ENCODE measurements around the gene SLC24A3. TPM values are rescaled to one million over a fixed set of nuclear protein-coding genes. Genes with fewer than 3 reads are reported as not detected.

SLC24A3 gene
- total and polyA plus RNA-seq, 2 of the 13 experiments (the other 11 are each of a cell fraction or from before 2014, with no cell fraction given) = not detected

- TF ChIP-seq ZBTB49 (CRISPR knock-in tag; IDR thresholded peaks at IDR 0.05; ENCODE audit: borderline replicate concordance) = peak; percentile 44; the same call in 1 of the 2 replicates
- peak; percentile 60 for TF ChIP-seq TEAD3 (CRISPR knock-in tag; optimal IDR thresholded peaks at IDR 0.05; ENCODE audit: borderline replicate concordance)
- no peak for TF ChIP-seq ZNF607 (CRISPR knock-in tag; IDR thresholded peaks at IDR 0.05; ENCODE audit: borderline replicate concordance)
- no peak for TF ChIP-seq CENPT (CRISPR knock-in tag; IDR thresholded peaks at IDR 0.05; ENCODE audit: low read depth)
- TF ChIP-seq TAF15 (IDR thresholded peaks at IDR 0.05; ENCODE audit: low read depth, low read length, poor library complexity, severe bottlenecking) = no peak
- TF ChIP-seq, protein P1, sequence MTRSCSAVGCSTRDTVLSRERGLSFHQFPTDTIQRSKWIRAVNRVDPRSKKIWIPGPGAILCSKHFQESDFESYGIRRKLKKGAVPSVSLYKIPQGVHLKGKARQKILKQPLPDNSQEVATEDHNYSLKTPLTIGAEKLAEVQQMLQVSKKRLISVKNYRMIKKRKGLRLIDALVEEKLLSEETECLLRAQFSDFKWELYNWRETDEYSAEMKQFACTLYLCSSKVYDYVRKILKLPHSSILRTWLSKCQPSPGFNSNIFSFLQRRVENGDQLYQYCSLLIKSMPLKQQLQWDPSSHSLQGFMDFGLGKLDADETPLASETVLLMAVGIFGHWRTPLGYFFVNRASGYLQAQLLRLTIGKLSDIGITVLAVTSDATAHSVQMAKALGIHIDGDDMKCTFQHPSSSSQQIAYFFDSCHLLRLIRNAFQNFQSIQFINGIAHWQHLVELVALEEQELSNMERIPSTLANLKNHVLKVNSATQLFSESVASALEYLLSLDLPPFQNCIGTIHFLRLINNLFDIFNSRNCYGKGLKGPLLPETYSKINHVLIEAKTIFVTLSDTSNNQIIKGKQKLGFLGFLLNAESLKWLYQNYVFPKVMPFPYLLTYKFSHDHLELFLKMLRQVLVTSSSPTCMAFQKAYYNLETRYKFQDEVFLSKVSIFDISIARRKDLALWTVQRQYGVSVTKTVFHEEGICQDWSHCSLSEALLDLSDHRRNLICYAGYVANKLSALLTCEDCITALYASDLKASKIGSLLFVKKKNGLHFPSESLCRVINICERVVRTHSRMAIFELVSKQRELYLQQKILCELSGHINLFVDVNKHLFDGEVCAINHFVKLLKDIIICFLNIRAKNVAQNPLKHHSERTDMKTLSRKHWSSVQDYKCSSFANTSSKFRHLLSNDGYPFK (CRISPR knock-in tag; IDR thresholded peaks at IDR 0.05; ENCODE audit: borderline replicate concordance) = 0 out of 2 replicates have a peak, but pooled peaks have one; percentile 31
Observed at GRCh38 chr20:19205981-19206396, 6.5 kb upstream of the SLC24A3 start (continued).

DNA sequence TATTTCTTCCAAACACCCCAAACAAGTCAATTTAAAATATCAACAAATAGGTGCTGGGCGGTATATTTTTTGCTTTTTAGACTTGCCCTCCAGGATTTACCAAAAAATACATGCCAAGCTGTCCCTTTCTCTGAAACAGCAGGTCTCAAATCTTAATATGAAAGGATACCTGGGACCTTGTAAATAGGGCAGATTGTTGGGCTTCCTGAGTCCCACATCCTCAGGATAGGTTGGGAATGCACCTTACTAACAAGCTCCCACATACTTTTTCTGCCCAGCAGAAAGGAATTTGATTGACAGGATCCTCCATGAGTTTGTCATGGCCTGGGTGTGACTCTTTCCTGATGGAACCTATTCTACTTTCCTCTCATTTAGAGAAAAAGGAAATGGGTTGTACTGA, 4.9 kb upstream of the SLC24A3 start:
- Histone ChIP-seq H3K4me3 (replicated peaks in 1 of 3; ENCODE audit: insufficient read depth in 1 of 3, low read depth in 2 of 3, low read length in 3 of 3) (no peak overlapping the region), H3K79me2 (ENCODE audit: insufficient read depth, low read length) (no peaks in the 10 kb centered on the region), H2AFZ (ENCODE audit: low read length) (no peak overlapping the region), H3K9ac (ENCODE audit: insufficient read depth, low read depth, low read length) (no peak overlapping the region), H3K9me3 (ENCODE audit: low read length) (no peaks in the 10 kb centered on the region), H3K4me2 (ENCODE audit: low read depth, low read length) (no peak overlapping the region), H3K4me1 (ENCODE audit: insufficient read depth, low read length) (no peaks in the 10 kb centered on the region), H3K27ac (ENCODE audit: extremely low read length, insufficient read depth, low read length) (no peak overlapping the region), H3K36me3 (replicated peaks in 1 of 2; ENCODE audit: control insufficient read depth in 1 of 2, insufficient read depth in 2 of 2, low read length in 2 of 2) (no peaks in the 10 kb centered on the region), H4K20me1 (ENCODE audit: insufficient read depth, low read length) (no peaks in the 10 kb centered on the region), H3K27me3 (ENCODE audit: control insufficient read depth in 1 of 2, insufficient read depth in 2 of 2, low read length in 2 of 2) (peaks cover 8 to 32% of the 10 kb centered on the region in 2 experiments; a peak in 4 of 5 replicates)
- in situ Hi-C loops (cut with HindIII; ENCODE audit: extremely low pct_ligation_motif_present, low pct_unique_long_range_greater_than_20kb) (loop anchor here (5.0 to 25.0 kb wide), 3 partner anchors 375 to 570 kb away; no protein-coding TSS in a partner anchor), intact Hi-C loops (cut with micrococcal nuclease; ENCODE audit: unreplicated experiment) (loop anchor here (5.0 kb wide), 1 partner anchor 575 kb away; no protein-coding TSS in a partner anchor)
- POLR2A ChIA-PET = no interaction called here
- ATAC-seq (no peak), FAIRE-seq (no peak), DNase-seq (ENCODE audit: low spot score) (no peak)
- no TSS peak for BruUV-seq (replicated peaks)
- CTCF ChIA-PET (ENCODE audit: low intra/inter-chr PET ratio, low total read pairs) = interaction anchor here (5.2 kb wide), 1 partner anchor 454 kb away, joined by 88 read pairs; no protein-coding TSS in a partner anchor
- 2% methylated on average over 1 of the region's 1 CpG for WGBS (ENCODE audit: low lambda C conversion rate)
- TF ChIP-seq POGZ (CRISPR knock-in tag; IDR thresholded peaks at IDR 0.05) = no peak
- TF ChIP-seq, protein P2, sequence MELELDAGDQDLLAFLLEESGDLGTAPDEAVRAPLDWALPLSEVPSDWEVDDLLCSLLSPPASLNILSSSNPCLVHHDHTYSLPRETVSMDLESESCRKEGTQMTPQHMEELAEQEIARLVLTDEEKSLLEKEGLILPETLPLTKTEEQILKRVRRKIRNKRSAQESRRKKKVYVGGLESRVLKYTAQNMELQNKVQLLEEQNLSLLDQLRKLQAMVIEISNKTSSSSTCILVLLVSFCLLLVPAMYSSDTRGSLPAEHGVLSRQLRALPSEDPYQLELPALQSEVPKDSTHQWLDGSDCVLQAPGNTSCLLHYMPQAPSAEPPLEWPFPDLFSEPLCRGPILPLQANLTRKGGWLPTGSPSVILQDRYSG (CRISPR knock-in tag; IDR thresholded peaks at IDR 0.05) = no peak
- no peak for TF ChIP-seq CTCF (CRISPR knock-in tag; IDR thresholded peaks at IDR 0.05)
- no peak for TF ChIP-seq ZNF558 (CRISPR knock-in tag; IDR thresholded peaks at IDR 0.05; ENCODE audit: borderline replicate concordance)
- TF ChIP-seq HMG20A (CRISPR knock-in tag; IDR thresholded peaks at IDR 0.05; ENCODE audit: borderline replicate concordance) = no peak
- TF ChIP-seq ZNF737 (CRISPR knock-in tag; IDR thresholded peaks at IDR 0.05; ENCODE audit: borderline replicate concordance) = no peak
- no peak for TF ChIP-seq SNAPC5 (CRISPR knock-in tag; IDR thresholded peaks at IDR 0.05; ENCODE audit: borderline replicate concordance)
- no peak for TF ChIP-seq PAF1 (CRISPR knock-in tag; IDR thresholded peaks at IDR 0.05)
- no peak for TF ChIP-seq POLR2A (IDR thresholded peaks at IDR 0.05; ENCODE audit: insufficient read depth in 1 of 2, low read depth in 2 of 2, low read length in 2 of 2)
